Lung microvascular endothelial cell (primary cell): ENCODE measurements around the gene TFDP2. TPM values are rescaled to one million over a fixed set of nuclear protein-coding genes. Genes with fewer than 3 reads are reported as not detected.
A peak's percentile ranks its signal among the peaks of the same experiment; 100 is the strongest.
"Not testable (repeated sequence)": the region's sequence is repeated elsewhere in the genome, so short reads cannot be mapped to it uniquely, and the experiment has no call there.

Experiments used
- DNase-seq, 2 donors: peaks; one replicate each; pipeline versions ENCODE4 v3.0.0 to v3.0.0-alpha.2; 2010; ENCODE audit warnings: low read depth in 2 of 2
- total RNA-seq: library from RNA; depleted of rRNA; stranded (reverse); fragments of >200 nt; gene quantifications from 2 replicates; pipeline ENCODE4 v1.2.1, GENCODE V29; 2014

Gene TFDP2
- total RNA-seq, 1 donor from 2014 or later: 14.7 TPM

GRCh38 chr3:142127941-142128658 lies 21.2 kb downstream of the TFDP2 start:
- DNase-seq: no peak

GRCh38 chr3:142124243-142124642 lies 25.1 kb downstream of the TFDP2 start:
- DNase-seq: no peak

GRCh38 chr3:142120707-142121106 lies 28.6 kb downstream of the TFDP2 start:
- no peak for DNase-seq

GRCh38 chr3:142118911-142119310 lies 30.4 kb downstream of the TFDP2 start:
- DNase-seq: no peak

- DNase-seq: no peak
Measured at GRCh38 chr3:142117056-142117851, 32.1 kb downstream of the TFDP2 start.

- DNase-seq: no peak
Measured at GRCh38 chr3:142115867-142116668, 33.3 kb downstream of the TFDP2 start.

- no peak for DNase-seq
Measured at GRCh38 chr3:142112601-142113000, 36.7 kb downstream of the TFDP2 start.

GRCh38 chr3:142106548-142106947 lies 42.8 kb downstream of the TFDP2 start:
- DNase-seq: no peak

- no peak for DNase-seq
Measured at GRCh38 chr3:142105991-142106390, 43.4 kb downstream of the TFDP2 start.

GRCh38 chr3:142104763-142105162 lies 44.6 kb downstream of the TFDP2 start:
- no peak for DNase-seq

GRCh38 chr3:142098964-142099363 lies 50.4 kb downstream of the TFDP2 start:
- DNase-seq: peak in 1 of 2 donors; percentile 21

GRCh38 chr3:142097099-142097843 lies 52.1 kb downstream of the TFDP2 start:
- DNase-seq: no peak

GRCh38 chr3:142095841-142096240 lies 53.5 kb downstream of the TFDP2 start:
- no peak for DNase-seq

- not testable (repeated sequence) for DNase-seq
Measured at GRCh38 chr3:142088925-142089324, 60.4 kb downstream of the TFDP2 start.

GRCh38 chr3:142088522-142088921 lies 60.8 kb downstream of the TFDP2 start:
- DNase-seq: no peak

- DNase-seq: peak in 1 of 2 donors; percentile 1
Measured at GRCh38 chr3:142087676-142088075, 61.7 kb downstream of the TFDP2 start.

- peak in 1 of 2 donors; percentile 18 for DNase-seq
Measured at GRCh38 chr3:142086581-142087090, 62.7 kb downstream of the TFDP2 start.

GRCh38 chr3:142081178-142081577 lies 68.2 kb downstream of the TFDP2 start:
- no peak for DNase-seq

- DNase-seq: no peak
Measured at GRCh38 chr3:142077859-142078500, 71.4 kb downstream of the TFDP2 start.

- DNase-seq: no peak
Measured at GRCh38 chr3:142077155-142077858, 72.0 kb downstream of the TFDP2 start.
